Endothelial cell of umbilical vein (primary cell): ENCODE measurements around the gene ATP8A2. TPM values are rescaled to one million over a fixed set of nuclear protein-coding genes. Genes with fewer than 3 reads are reported as not detected.

ENCODE experiments used
- BruUV-seq: library from RNA; stranded (reverse); fragments of 400-500 nt; replicated peaks from 2 replicates; lab custom pipeline; 2021; lab: Mats Ljungman, UMichigan
- CTCF ChIA-PET: fragments of 300-600, 350-600 bp; sonication (Branson Sonifier 250); formaldehyde crosslinking; loops from one replicate; lab custom pipeline; 2021; ENCODE audit warnings: antibody characterized with exemption, inconsistent platforms; lab: Charles Lee
- POLR2A ChIA-PET: fragments of 300-600, 350-600 bp; sonication (Branson Sonifier 250); formaldehyde crosslinking; loops from one replicate; lab custom pipeline; 2021; ENCODE audit warnings: antibody characterized with exemption, inconsistent platforms; lab: Charles Lee
- DNase-seq: peaks from one replicate; pipeline ENCODE4 v3.0.0-alpha.2; 2011; ENCODE audit warnings: low read depth, low spot score
- FAIRE-seq: peaks from 2 replicates; lab custom pipeline; 2011; peaks lifted over from hg19 to GRCh38; lab: Jason Lieb, UNC
- H2AFZ ChIP-seq: 2 replicates; pipeline ENCODE4 v1.6.0; 2012; ENCODE audit warnings: low read depth, low read length, control low read depth, inconsistent platforms
- H3K27ac ChIP-seq: 2 replicates; pipeline ENCODE4 v1.5.1; 2011; ENCODE audit warnings: low read depth, mild to moderate bottlenecking, control low read depth, low read length, moderate library complexity; ENCODE audit not compliant: insufficient read depth
- H3K27me3 ChIP-seq, 2 experiments: 2 replicates each; pipeline versions ENCODE4 v1.6.0 to v1.6.1; 2011; ENCODE audit warnings: low read length in 2 of 2, mixed read lengths in 1 of 2; ENCODE audit not compliant: control insufficient read depth in 2 of 2, insufficient read depth in 2 of 2
- H3K36me3 ChIP-seq, 2 experiments: 2 replicates in 1 of 2; 3 replicates in 1 of 2; pipeline ENCODE4 v1.5.1; 2011; ENCODE audit warnings: low read length in 2 of 2, mild to moderate bottlenecking in 1 of 2, moderate library complexity in 1 of 2; ENCODE audit not compliant: control insufficient read depth in 2 of 2, insufficient read depth in 2 of 2; ENCODE audit errors: extremely low read depth in 1 of 2
- H3K4me1 ChIP-seq: 3 replicates; pipeline ENCODE4 v1.5.1; 2011; ENCODE audit warnings: mild to moderate bottlenecking, low read length; ENCODE audit not compliant: control insufficient read depth, insufficient read depth; ENCODE audit errors: extremely low read depth
- H3K4me2 ChIP-seq: 2 replicates; pipeline ENCODE4 v1.6.1; 2011; ENCODE audit warnings: low read length, control low read depth, mixed read lengths; ENCODE audit not compliant: insufficient read depth
- H3K4me3 ChIP-seq, 3 experiments: fragments of 200-600 bp in 1 of 3; sonication (generic), shearing (Covaris generic) in 1 of 3; replicated peaks in 1 of 3; 2 replicates each; pipeline ENCODE4 v1.5.1; 2011 to 2016; ENCODE audit warnings: control low read depth in 3 of 3, low read length in 3 of 3, mild to moderate bottlenecking in 2 of 3, inconsistent platforms in 1 of 3, low read depth in 1 of 3, moderate library complexity in 1 of 3; ENCODE audit not compliant: insufficient read depth in 1 of 3
- H3K79me2 ChIP-seq: 2 replicates; pipeline ENCODE4 v1.6.0; 2012; ENCODE audit warnings: low read length, inconsistent platforms; ENCODE audit not compliant: control insufficient read depth, insufficient read depth
- H3K9ac ChIP-seq: replicated peaks from 2 replicates; pipeline ENCODE3; 2011; ENCODE audit warnings: low read length, control low read depth; ENCODE audit not compliant: insufficient read depth; ENCODE audit errors: extremely low read depth
- H3K9me1 ChIP-seq: replicated peaks from 3 replicates; pipeline ENCODE4 v1.6.0; 2011; ENCODE audit warnings: mild to moderate bottlenecking, low read length; ENCODE audit not compliant: control insufficient read depth, insufficient read depth; ENCODE audit errors: extremely low read depth
- H3K9me3 ChIP-seq: replicated peaks from 2 replicates; pipeline ENCODE4 v1.5.1; 2012; ENCODE audit warnings: low read length, inconsistent platforms; ENCODE audit not compliant: control insufficient read depth, insufficient read depth
- H4K20me1 ChIP-seq: replicated peaks from 2 replicates; pipeline ENCODE3; 2011; ENCODE audit warnings: mild to moderate bottlenecking, low read length; ENCODE audit not compliant: control insufficient read depth, insufficient read depth; ENCODE audit errors: extremely low read depth
- CTCF ChIP-seq, 2 donors: IDR thresholded peaks; 1 replicate in 1 of 2; 2 replicates in 1 of 2; pipeline ENCODE4 v1.5.1; 2011; ENCODE audit warnings: low read length in 2 of 2, mild to moderate bottlenecking in 2 of 2, moderate library complexity in 2 of 2, control low read depth in 1 of 2, inconsistent platforms in 1 of 2, low read depth in 1 of 2; ENCODE audit not compliant: insufficient read depth in 1 of 2; ENCODE audit errors: extremely low read depth in 1 of 2
- EZH2 ChIP-seq: IDR thresholded peaks from 2 replicates; pipeline ENCODE4 v1.6.1; 2012; ENCODE audit warnings: borderline replicate concordance, low read depth, mild to moderate bottlenecking, moderate library complexity, low read length, inconsistent platforms; ENCODE audit not compliant: severe bottlenecking
- FOS ChIP-seq: IDR thresholded peaks from 2 replicates; pipeline ENCODE4 v1.6.1; 2011; ENCODE audit warnings: mild to moderate bottlenecking, low read length, moderate library complexity, borderline replicate concordance; ENCODE audit not compliant: insufficient read depth
- GATA2 ChIP-seq: IDR thresholded peaks from 2 replicates; pipeline ENCODE4 v1.7.0; 2011; ENCODE audit warnings: low read depth, mild to moderate bottlenecking, moderate library complexity, mixed read lengths, low read length; ENCODE audit not compliant: insufficient read length, insufficient read depth
- JUN ChIP-seq: IDR thresholded peaks from 2 replicates; pipeline ENCODE4 v1.6.1; 2011; ENCODE audit warnings: borderline replicate concordance, low read depth; ENCODE audit not compliant: insufficient read length, insufficient read depth
- MAX ChIP-seq: IDR thresholded peaks from 2 replicates; pipeline ENCODE4 v1.6.1; 2011; ENCODE audit not compliant: insufficient read depth, insufficient read length
- MYC ChIP-seq: IDR thresholded peaks from one replicate; pipeline ENCODE4 v1.6.1; 2011; ENCODE audit warnings: mild to moderate bottlenecking, low read depth, low read length
- POLR2A ChIP-seq: IDR thresholded peaks from 2 replicates; pipeline ENCODE4 v1.6.1; 2012; ENCODE audit warnings: low read depth, mild to moderate bottlenecking, control low read depth, low read length
- POLR2AphosphoS5 ChIP-seq: IDR thresholded peaks from 2 replicates; pipeline ENCODE4 v1.6.1; 2012; ENCODE audit warnings: low read depth, mild to moderate bottlenecking, control low read depth, low read length, moderate library complexity; ENCODE audit not compliant: insufficient read depth
- dilution Hi-C: fragments of 300-500 bp; cut with MboI; formaldehyde crosslinking; loops from one replicate; pipeline ENCODE4 v1.15.0; 2019; ENCODE audit warnings: low sequenced_read_pairs; ENCODE audit not compliant: extremely low pct_ligation_motif_present
- intact Hi-C: fragments of 100-400 bp; cut with micrococcal nuclease; formaldehyde crosslinking; loops from one replicate; pipeline ENCODE4 v1.10.0; 2022
- polyA plus RNA-seq, 4 experiments: library from polyadenylated mRNA; depleted of rRNA in 3 of 4; stranded (reverse) in 3 of 4; unstranded in 1 of 4; fragments of >200 nt; gene quantifications; 2 replicates each; pipeline versions ENCODE4 v1.2.1 to v1.2.3, GENCODE V29; 2011 to 2012; ENCODE audit warnings: missing spikeins in 1 of 4
- total RNA-seq: library from RNA; stranded (reverse); gene quantifications from 2 replicates; pipeline ENCODE4 v1.2.3, GENCODE V29; 2021

The ATP8A2 gene
- total and polyA plus RNA-seq, 2 donors (not counting 3 experiments of a cell fraction or from before 2014, with no cell fraction given): 0.11 to 0.49 TPM

- no peaks in the 10 kb centered on the region for H3K9me3 ChIP-seq
- no peak for TF ChIP-seq GATA2
- no peak for TF ChIP-seq JUN
- TF ChIP-seq MYC: no peak
- no peak for TF ChIP-seq CTCF (IDR thresholded peaks at IDR 0.05; ENCODE audit: extremely low read depth in 1 of 2, insufficient read depth in 1 of 2, low read depth in 1 of 2, low read length in 2 of 2)
- TF ChIP-seq MAX: no peak
- no peak for TF ChIP-seq EZH2
- no peak for TF ChIP-seq FOS
- TF ChIP-seq POLR2AphosphoS5: no peak
- no peak for TF ChIP-seq POLR2A
- no peak for DNase-seq
- no peaks in the 10 kb centered on the region for H4K20me1 ChIP-seq
- H2AFZ ChIP-seq: no peak overlapping the region
- H3K79me2 ChIP-seq: no peaks in the 10 kb centered on the region
- dilution Hi-C loops (no loop called here), intact Hi-C loops (no loop called here)
- FAIRE-seq: no peak
- POLR2A ChIA-PET: no interaction called here
- CTCF ChIA-PET: no interaction called here
- H3K36me3 ChIP-seq: no peaks in the 10 kb centered on the region
- no peaks in the 10 kb centered on the region for H3K9me1 ChIP-seq
- H3K27me3 ChIP-seq: no peaks in the 10 kb centered on the region
- H3K27ac ChIP-seq: no peak overlapping the region
- no peaks in the 10 kb centered on the region for H3K4me1 ChIP-seq
- no peak overlapping the region for H3K4me3 ChIP-seq
- H3K9ac ChIP-seq: no peak overlapping the region
- no peak overlapping the region for H3K4me2 ChIP-seq
- BruUV-seq: no TSS peak
Observed at GRCh38 chr13:25400925-25401324, 29.2 kb downstream of the ATP8A2 start.
